Activated T-cell treated with anti-CD3 and anti-CD28 coated beads, Interleukin-2, amount 50 U/mL, for 4 hours (primary cell): ENCODE measurements around the gene ZBED2. TPM values are rescaled to one million over a fixed set of nuclear protein-coding genes. Genes with fewer than 3 reads are reported as not detected.

Source experiments
- ATAC-seq, 2 donors: fragments of 200-7000 bp; cut with Tn5 transposase; one replicate each; pipeline ENCODE4 v1.10.0; 2021
- DNase-seq: peaks from one replicate; pipeline ENCODE4 v3.0.0-alpha.2; 2020
- H3K27me3 Mint-ChIP-seq: one replicate; pipeline ENCODE4 v1.8.0; 2021; ENCODE audit warnings: low read depth, mixed read lengths
- H3K36me3 Mint-ChIP-seq: one replicate; pipeline ENCODE4 v1.8.0; 2022; ENCODE audit warnings: mixed read lengths; ENCODE audit not compliant: insufficient read depth
- H3K4me1 Mint-ChIP-seq: one replicate; pipeline ENCODE4 v1.8.0; 2021; ENCODE audit warnings: low read depth, mixed read lengths
- H3K4me3 Mint-ChIP-seq: one replicate; pipeline ENCODE4 v1.8.0; 2021; ENCODE audit warnings: mild to moderate bottlenecking, moderate library complexity, mixed read lengths
- H3K9me3 Mint-ChIP-seq: one replicate; pipeline ENCODE4 v1.8.0; 2021; ENCODE audit warnings: mixed read lengths
- total RNA-seq, 3 donors: library from RNA; stranded (reverse); gene quantifications; one replicate each; pipeline ENCODE4 v1.2.1, GENCODE V29; 2021

ZBED2 gene
- total RNA-seq, 3 donors from 2014 or later: 180 to 336 (median 325) TPM

DNA sequence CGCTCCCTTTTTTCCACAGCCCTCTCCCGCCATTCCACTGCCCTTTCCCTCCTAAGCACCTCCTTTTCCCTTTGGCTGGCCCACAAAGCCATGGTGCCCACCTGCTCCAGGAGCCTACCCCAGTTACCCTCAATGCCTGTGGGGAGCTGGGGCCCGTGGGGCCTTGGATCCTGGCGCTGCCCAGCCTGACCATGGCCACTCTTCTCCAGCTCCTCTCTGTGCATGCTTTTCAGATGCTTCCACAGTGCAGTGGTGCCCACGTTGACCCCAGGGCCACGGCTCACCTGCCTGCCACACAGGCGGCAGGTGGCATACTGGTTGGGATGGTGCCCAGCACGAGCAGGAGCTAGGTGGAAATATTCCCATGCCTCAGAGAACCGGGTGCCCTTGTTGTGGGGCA, 1.5 kb downstream of the ZBED2 start:
- Mint-ChIP-seq H3K4me3 (peak overlapping the region; percentile 97), H3K27me3 (no peaks in the 10 kb centered on the region), H3K9me3 (no peaks in the 10 kb centered on the region), H3K36me3 (peaks cover 53% of the 10 kb centered on the region), H3K4me1 (peaks cover 65% of the 10 kb centered on the region)
- DNase-seq (no peak), ATAC-seq (no peak)

DNA sequence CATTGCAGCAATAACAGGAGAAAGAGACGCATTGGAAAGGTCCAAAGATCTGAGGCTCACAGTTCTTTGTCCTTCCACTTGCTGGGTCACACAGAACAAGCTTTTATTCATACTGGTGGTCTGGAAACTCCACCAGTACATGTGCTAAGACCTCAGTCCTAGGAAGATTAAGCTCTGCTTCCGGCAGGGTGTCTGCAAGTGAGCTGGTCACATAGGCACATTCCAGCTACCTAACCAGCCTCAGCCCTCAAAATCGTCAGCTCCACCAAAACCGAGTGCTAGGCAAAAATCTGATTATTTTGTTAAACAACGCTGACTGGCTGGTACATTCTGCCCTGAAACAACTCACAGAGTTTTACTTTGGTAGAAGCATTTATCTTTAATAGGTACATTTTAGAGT, 2.2 kb downstream of the ZBED2 start:
- ATAC-seq: no peak
- Mint-ChIP-seq H3K27me3 (no peaks in the 10 kb centered on the region), H3K9me3 (no peaks in the 10 kb centered on the region), H3K4me1 (peaks cover 68% of the 10 kb centered on the region), H3K36me3 (peaks cover 52% of the 10 kb centered on the region), H3K4me3 (peak overlapping the region; percentile 97)
- no peak for DNase-seq

DNA sequence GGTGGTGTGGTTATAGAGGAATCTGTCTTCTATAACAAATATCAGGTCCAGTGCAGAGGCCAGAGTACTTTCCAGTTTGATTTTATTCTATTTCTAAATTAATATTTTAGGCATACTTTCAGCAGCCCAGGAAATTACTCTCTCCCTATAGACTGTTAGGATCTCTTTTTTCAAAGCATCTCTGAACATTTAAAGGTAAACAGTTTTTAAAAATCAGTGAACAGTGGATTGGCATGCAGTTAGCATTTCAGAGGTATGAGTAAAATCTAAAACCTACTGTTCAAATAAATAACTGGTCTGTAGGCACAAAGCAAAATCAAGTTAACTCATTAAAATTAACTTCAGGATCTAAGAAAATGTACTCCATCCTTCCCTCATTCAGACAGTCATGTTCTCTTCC, 3.0 kb downstream of the ZBED2 start:
- Mint-ChIP-seq H3K36me3 (peaks cover 51% of the 10 kb centered on the region), H3K9me3 (no peaks in the 10 kb centered on the region), H3K27me3 (no peaks in the 10 kb centered on the region), H3K4me1 (peaks cover 67% of the 10 kb centered on the region), H3K4me3 (peak overlapping the region; percentile 97)
- ATAC-seq: no peak
- DNase-seq: no peak

DNA sequence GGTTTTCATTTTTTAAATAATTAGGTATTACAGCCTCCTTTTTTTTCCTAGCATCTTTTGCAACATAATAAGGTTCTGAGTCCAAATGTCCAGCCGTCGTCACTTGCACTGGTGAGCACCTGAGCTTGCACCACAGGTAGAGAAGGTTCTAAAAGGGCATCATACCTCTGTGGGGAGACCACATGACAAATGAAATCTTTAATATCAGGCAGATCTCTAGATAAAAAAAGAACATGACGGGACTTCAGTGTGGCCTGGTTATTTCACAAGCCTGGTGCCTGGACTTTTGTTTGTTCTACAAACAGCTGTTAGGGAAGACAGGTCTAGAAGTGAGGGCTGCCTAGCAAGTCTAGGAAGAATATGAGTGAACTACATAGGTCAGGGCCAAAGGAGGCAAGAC, 3.6 kb downstream of the ZBED2 start:
- Mint-ChIP-seq H3K4me3 (peak overlapping the region; percentile 97), H3K27me3 (no peaks in the 10 kb centered on the region), H3K36me3 (peaks cover 55% of the 10 kb centered on the region), H3K4me1 (peaks cover 67% of the 10 kb centered on the region), H3K9me3 (peaks cover 4% of the 10 kb centered on the region)
- ATAC-seq: no peak
- no peak for DNase-seq

DNA sequence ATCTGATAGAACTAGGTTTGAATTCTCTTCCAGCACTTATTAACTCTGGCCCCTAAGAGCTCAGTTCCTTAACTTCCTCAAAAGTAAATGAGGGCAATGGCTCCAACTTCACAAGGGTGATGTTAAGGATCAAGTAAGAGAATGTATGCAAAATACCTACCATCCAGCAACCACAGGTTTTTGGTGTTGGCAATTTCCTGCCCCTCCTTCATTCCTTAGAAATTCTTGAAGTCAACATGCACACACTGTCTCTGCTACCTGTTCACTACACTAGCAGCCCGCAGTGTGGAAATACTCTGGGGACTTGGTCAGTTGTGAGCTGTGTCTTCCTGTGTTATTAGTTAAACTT, 5.0 kb downstream of the ZBED2 start:
- ATAC-seq (no peak), DNase-seq (no peak)
- peaks cover 8% of the 10 kb centered on the region for H3K9me3 Mint-ChIP-seq
- H3K36me3 Mint-ChIP-seq: peaks cover 62% of the 10 kb centered on the region
- H3K27me3 Mint-ChIP-seq: no peaks in the 10 kb centered on the region
- peak overlapping the region; percentile 37 for H3K4me3 Mint-ChIP-seq
- H3K4me1 Mint-ChIP-seq: peaks cover 61% of the 10 kb centered on the region

DNA sequence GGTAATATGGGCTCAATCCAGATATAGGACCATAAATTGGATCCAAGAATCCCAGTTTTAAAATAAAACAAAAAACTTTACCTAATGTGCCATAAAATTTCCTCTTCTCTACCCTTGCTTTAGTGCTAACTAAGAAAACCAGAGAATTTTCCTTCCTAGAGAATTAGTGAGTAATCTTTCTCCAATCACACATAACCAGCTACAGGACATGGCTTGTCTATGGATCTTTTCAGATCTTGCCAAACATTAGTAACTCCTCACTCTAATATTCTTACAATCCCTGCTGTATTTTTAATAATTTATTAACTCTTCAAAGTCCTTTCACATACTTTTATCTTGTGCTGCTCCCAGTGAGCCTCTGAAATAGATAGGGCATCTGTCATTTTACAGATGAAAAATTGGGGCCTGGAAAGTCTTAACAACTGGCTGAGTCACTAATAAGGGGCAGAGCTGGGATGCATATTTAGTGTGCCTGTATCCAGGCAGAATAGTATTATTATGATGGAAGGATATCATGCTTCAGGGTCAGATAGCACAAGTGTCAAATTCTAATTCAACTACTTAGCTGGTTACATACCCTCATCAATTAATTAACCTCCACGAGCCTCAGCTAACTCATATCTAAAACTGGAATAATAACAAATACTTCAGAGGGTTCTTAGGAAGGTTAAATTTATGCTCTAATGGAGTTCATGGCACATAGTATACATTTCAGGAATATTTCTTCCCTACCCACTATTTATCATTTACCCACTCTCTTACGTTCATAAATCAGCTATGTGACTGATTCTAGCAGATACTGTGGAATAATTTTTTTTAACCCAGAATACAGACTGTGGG, 5.6 kb downstream of the ZBED2 start:
- H3K27me3 Mint-ChIP-seq: no peaks in the 10 kb centered on the region
- H3K36me3 Mint-ChIP-seq: peaks cover 60% of the 10 kb centered on the region
- no peak for ATAC-seq
- peaks cover 61% of the 10 kb centered on the region for H3K4me1 Mint-ChIP-seq
- peak overlapping the region; percentile 37 for H3K4me3 Mint-ChIP-seq
- no peak for DNase-seq
- H3K9me3 Mint-ChIP-seq: peaks cover 8% of the 10 kb centered on the region

DNA sequence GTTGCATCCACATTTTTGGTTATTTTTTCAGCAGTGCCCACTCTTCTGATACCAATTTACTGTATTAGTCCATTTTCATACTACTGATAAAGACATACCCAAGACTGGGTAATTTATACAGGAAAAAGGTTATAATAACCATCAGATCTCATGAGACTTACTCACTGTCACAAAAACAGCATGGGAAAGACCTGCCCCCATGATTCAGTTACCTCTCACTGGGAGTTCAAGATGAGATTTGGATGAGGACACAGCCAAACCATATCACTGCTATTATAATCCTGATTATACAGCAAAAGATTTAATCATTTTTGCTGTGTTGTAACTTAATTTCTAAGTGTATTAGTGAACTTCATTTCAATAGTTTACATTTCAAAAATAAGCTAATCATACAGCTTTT, 6.6 kb downstream of the ZBED2 start:
- H3K36me3 Mint-ChIP-seq: peaks cover 59% of the 10 kb centered on the region
- H3K4me1 Mint-ChIP-seq: peaks cover 55% of the 10 kb centered on the region
- H3K4me3 Mint-ChIP-seq: no peak overlapping the region
- ATAC-seq (peak; percentile 36 to 46), DNase-seq (no peak)
- H3K9me3 Mint-ChIP-seq: peaks cover 8% of the 10 kb centered on the region
- no peaks in the 10 kb centered on the region for H3K27me3 Mint-ChIP-seq

DNA sequence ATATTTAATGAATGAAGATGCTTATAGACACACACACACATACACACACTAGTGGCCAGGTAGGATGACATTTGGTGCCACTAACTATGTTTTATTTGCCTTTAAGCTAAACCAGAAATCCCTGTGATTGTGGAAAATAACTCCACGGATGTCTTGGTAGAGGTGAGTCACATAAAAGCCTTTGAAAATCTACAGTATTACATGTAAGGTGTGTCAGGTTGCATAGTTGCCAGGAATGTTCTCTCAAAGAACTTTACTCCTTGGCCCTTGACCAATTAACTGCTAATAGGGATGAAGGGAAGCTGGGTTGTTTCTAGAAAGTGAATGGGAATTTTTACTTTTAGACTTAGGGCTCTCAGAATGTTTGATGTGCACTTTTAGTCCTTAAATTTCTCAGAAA, 9.9 kb downstream of the ZBED2 start:
- DNase-seq (no peak), ATAC-seq (no peak)
- Mint-ChIP-seq H3K27me3 (no peaks in the 10 kb centered on the region), H3K36me3 (peaks cover 71% of the 10 kb centered on the region), H3K9me3 (peaks cover 8% of the 10 kb centered on the region), H3K4me1 (peaks cover 71% of the 10 kb centered on the region), H3K4me3 (no peak overlapping the region)

DNA sequence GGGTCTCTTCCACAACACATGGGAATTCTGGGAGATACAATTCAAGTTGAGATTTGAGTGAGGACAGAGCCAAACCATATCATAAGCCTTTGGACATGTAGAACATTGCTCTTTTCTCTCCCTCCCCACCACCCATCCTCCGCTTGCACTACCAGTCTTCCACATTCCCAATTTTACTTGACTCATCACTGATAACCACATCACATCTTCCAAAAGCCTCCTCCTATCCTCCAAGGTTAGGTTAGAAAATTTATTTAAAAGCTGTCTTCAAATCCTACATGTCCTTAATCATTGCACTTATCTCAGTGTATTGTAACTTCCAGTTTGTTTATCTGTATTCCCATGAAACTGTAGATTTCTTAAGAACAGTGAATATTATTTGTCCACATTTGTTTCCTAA, 10.4 kb downstream of the ZBED2 start:
- peaks cover 76% of the 10 kb centered on the region for H3K36me3 Mint-ChIP-seq
- H3K4me1 Mint-ChIP-seq: peaks cover 71% of the 10 kb centered on the region
- no peak for DNase-seq
- no peak overlapping the region for H3K4me3 Mint-ChIP-seq
- H3K27me3 Mint-ChIP-seq: no peaks in the 10 kb centered on the region
- peaks cover 8% of the 10 kb centered on the region for H3K9me3 Mint-ChIP-seq
- no peak for ATAC-seq

DNA sequence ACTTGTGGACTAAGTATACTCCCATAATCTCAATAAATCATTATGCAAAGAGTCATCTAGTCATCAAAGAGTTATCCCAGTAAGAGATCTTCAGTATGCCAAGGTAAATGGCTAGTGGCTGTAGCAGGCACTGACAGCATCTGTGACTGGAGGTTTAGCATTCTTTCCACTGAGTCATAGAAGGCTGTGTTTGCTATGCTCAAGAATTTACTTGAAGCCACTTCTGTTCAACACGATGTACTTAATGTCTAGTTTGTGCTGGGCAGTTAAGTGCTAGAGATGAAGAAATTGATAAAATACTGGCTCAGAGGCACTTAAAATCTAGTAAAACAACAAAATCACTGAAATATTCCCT, 13.0 kb downstream of the ZBED2 start:
- ATAC-seq: peak; percentile 62 to 69
- H3K9me3 Mint-ChIP-seq: peaks cover 8% of the 10 kb centered on the region
- H3K36me3 Mint-ChIP-seq: peaks cover 77% of the 10 kb centered on the region
- DNase-seq: no peak
- no peaks in the 10 kb centered on the region for H3K27me3 Mint-ChIP-seq
- H3K4me1 Mint-ChIP-seq: peaks cover 76% of the 10 kb centered on the region
- no peak overlapping the region for H3K4me3 Mint-ChIP-seq

DNA sequence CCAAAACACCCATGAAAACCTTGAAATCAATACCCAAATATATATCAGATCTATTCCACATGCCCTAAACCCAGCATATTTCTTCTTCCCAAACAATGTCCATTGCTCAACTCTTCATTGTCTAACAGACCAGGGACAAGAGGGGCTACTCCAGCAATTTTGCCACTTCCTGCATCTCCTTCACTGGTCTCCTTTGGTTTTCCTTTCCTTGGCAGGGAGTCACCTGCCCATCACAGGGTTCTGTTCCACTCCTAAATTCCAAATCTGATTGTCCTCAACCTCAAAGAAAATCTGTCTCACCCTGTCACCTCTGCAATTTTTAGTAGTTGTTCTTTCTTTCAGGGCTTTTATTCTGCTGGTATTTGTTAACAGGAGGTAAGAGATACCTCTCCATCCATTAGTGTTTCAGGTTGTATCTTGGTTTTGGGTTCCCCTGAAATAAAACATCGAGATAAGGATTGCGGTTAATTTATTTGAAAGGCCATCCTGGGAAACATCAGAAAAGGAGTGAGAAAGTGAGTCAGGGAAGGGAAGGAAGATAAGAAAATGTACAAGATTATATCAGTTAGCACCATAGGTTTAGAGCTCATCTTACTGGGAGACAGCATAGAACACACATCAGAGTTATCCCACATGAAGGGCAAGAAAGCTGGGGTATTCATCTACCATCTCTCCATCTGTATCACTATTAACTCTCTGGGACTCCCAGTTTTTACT, 13.6 kb downstream of the ZBED2 start:
- no peak overlapping the region for H3K4me3 Mint-ChIP-seq
- peaks cover 76% of the 10 kb centered on the region for H3K4me1 Mint-ChIP-seq
- DNase-seq (no peak), ATAC-seq (peak; percentile 19 to 55)
- no peaks in the 10 kb centered on the region for H3K27me3 Mint-ChIP-seq
- peaks cover 75% of the 10 kb centered on the region for H3K36me3 Mint-ChIP-seq
- H3K9me3 Mint-ChIP-seq: peaks cover 4% of the 10 kb centered on the region

DNA sequence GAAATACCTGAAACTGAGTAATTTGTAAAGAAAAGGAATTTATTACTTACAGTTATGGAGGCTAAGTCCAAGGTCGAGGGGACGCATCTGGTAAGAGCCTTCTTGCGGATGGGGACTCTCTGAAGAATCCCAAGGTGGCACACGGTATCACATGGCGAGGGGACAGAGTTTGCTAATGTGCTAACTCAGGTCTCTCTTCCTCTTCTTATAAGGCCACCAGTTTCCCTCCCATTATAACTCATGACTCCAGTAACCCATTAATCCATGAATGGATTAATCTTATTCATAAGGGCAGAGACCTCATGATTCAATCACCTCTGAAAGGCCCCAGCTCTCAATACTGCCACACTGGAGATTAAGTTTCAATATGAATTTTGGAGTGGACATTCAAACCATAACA, 15.7 kb downstream of the ZBED2 start:
- no peaks in the 10 kb centered on the region for H3K9me3 Mint-ChIP-seq
- peaks cover 61% of the 10 kb centered on the region for H3K36me3 Mint-ChIP-seq
- no peak overlapping the region for H3K4me3 Mint-ChIP-seq
- DNase-seq: no peak
- peaks cover 69% of the 10 kb centered on the region for H3K4me1 Mint-ChIP-seq
- ATAC-seq: no peak
- no peaks in the 10 kb centered on the region for H3K27me3 Mint-ChIP-seq

DNA sequence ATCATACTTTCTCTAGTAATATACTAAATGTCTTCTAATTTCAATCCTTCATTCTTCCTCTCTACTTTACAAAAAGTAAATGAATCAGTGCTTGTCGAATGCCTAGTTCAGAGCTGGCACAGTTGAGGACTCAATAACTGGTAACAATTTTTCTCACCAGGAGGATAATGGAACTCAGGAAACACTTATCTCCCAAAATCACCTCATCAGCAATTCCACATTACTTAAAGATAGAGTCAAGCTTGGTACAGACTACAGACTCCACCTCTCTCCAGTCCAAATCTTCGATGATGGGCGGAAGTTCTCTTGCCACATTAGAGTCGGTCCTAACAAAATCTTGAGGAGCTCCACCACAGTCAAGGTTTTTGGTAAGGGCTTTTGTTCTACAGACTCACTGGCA, 16.3 kb downstream of the ZBED2 start:
- H3K36me3 Mint-ChIP-seq: peaks cover 55% of the 10 kb centered on the region

DNA sequence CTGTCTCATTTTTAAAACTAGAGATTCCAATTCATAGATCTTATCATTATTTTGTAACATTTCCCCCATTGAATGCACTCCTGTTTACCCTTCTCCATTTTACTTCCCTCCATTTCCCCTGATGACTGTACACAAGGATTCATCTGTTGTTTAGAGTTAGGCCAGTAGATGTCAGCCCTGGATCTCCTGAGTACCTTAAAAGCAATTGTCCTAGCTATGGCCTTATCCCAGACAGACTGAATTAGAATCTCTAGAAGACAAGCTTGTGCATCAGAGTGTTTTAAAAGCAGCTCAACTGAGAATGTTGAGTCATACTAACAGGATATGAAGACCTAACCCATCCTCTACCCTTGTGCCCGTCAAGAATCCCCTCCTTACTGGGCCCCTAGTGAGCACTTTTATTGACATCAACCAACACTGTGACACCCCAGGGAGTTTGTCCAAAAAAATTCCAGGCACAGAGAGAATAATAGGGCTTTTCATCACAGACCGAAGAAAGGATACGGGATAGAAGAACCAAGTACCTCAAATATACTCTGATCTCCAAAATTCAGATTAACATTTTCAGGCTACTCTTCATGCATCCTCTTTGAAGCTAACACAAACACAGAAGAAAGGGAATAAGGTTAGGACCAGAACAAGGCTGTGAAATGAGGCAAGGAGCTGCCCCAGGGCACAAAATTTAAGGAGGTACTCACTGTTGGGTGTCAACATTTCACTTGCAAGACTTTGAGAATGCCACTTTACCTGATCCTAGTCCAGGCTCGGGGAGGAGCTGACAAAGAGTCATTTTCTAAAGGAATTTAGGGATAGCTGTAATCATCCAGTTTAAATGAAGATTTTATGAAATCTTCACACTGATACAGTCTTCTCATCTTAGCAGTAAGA, 17.1 kb downstream of the ZBED2 start:
- Mint-ChIP-seq H3K4me1 (peaks cover 70% of the 10 kb centered on the region), H3K36me3 (peaks cover 53% of the 10 kb centered on the region), H3K27me3 (no peaks in the 10 kb centered on the region), H3K4me3 (no peak overlapping the region), H3K9me3 (no peaks in the 10 kb centered on the region)
- ATAC-seq (peak; percentile 85 to 88), DNase-seq (no peak)

More for the DNA sequence above, 16.3 kb downstream of the ZBED2 start:
- no peak overlapping the region for H3K4me3 Mint-ChIP-seq
- ATAC-seq (no peak), DNase-seq (no peak)
- H3K27me3 Mint-ChIP-seq: no peaks in the 10 kb centered on the region
- H3K9me3 Mint-ChIP-seq: no peaks in the 10 kb centered on the region
- peaks cover 67% of the 10 kb centered on the region for H3K4me1 Mint-ChIP-seq
